ENCODE measurements around the gene TMEM178B.

TMEM178B gene

GRCh38 chr7:141481971-141482370, 408.1 kb downstream of the TMEM178B start:
- DNase-seq = no peak

GRCh38 chr7:141483044-141483443, 409.2 kb downstream of the TMEM178B start:
- no peak for DNase-seq

- no peak for DNase-seq
Observed at GRCh38 chr7:141484907-141485306, 411.0 kb downstream of the TMEM178B start.

- no peak for DNase-seq
Observed at GRCh38 chr7:141486959-141487358, 413.1 kb downstream of the TMEM178B start.

- no peak for DNase-seq
Observed at GRCh38 chr7:141490474-141490873, 416.6 kb downstream of the TMEM178B start.

- DNase-seq = no peak
Observed at GRCh38 chr7:141495057-141495456, 421.2 kb downstream of the TMEM178B start.

- DNase-seq = no peak
Observed at GRCh38 chr7:141497391-141497790, 423.5 kb downstream of the TMEM178B start.

GRCh38 chr7:141500608-141501007, 426.7 kb downstream of the TMEM178B start:
- DNase-seq = no peak

GRCh38 chr7:141501451-141501850, 427.6 kb downstream of the TMEM178B start:
- peak; percentile 33 for DNase-seq

GRCh38 chr7:141511316-141511675, 437.4 kb downstream of the TMEM178B start:
- no peak for DNase-seq

GRCh38 chr7:141511676-141512396, 438.0 kb downstream of the TMEM178B start:
- peak; percentile 62 for DNase-seq

- peak; percentile 11 for DNase-seq
Observed at GRCh38 chr7:141512597-141512996, 438.7 kb downstream of the TMEM178B start.

GRCh38 chr7:141513720-141514119, 439.9 kb downstream of the TMEM178B start:
- DNase-seq = peak; percentile 2

GRCh38 chr7:141515941-141516340, 442.1 kb downstream of the TMEM178B start:
- peak; percentile 30 for DNase-seq

GRCh38 chr7:141519623-141520022, 445.8 kb downstream of the TMEM178B start:
- DNase-seq = no peak

GRCh38 chr7:141522657-141523342, 448.9 kb downstream of the TMEM178B start:
- DNase-seq = no peak

- no peak for DNase-seq
Observed at GRCh38 chr7:141525973-141526514, 452.2 kb downstream of the TMEM178B start.

GRCh38 chr7:141527076-141527475, 453.2 kb downstream of the TMEM178B start:
- no peak for DNase-seq

- no peak for DNase-seq
Observed at GRCh38 chr7:141528399-141528798, 454.5 kb downstream of the TMEM178B start.
